GM19467 (cell line): Measurements from ENCODE around the gene RORC.
"Not testable (repeated sequence)": the region's sequence is repeated elsewhere in the genome, so short reads cannot be mapped to it uniquely, and the experiment has no call there.

Experiments
- ATAC-seq: cut with Tn5 transposase; IDR thresholded peaks from one replicate; pipeline ENCODE4 v1.9.1; 2021; ENCODE audit warnings: mild to moderate bottlenecking, moderate library complexity; ENCODE audit not compliant: unreplicated experiment

RORC gene

GRCh38 chr1:151807131-151807530 lies 24.5 kb downstream of the RORC start:
- no peak for ATAC-seq

DNA sequence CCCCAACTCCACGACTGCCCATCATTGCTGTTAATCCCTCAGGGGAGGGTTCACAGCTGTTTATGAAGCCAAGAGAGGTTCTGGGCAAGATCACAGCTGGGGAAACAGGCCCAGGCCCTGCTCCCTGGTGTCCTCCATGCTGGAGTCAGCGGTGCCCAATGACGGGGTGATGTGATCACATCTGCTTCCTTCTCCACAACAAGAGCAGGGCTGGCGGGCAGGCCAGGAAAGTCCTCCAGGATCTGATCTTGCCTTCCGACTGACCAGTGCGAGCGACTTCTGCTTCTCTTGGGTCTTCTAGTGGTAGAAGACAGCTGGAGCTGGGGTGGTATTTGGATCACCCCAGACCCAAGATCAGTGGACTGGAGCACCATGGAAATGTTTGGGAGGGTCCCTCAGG lies 25.4 kb downstream of the RORC start:
- no peak for ATAC-seq

DNA sequence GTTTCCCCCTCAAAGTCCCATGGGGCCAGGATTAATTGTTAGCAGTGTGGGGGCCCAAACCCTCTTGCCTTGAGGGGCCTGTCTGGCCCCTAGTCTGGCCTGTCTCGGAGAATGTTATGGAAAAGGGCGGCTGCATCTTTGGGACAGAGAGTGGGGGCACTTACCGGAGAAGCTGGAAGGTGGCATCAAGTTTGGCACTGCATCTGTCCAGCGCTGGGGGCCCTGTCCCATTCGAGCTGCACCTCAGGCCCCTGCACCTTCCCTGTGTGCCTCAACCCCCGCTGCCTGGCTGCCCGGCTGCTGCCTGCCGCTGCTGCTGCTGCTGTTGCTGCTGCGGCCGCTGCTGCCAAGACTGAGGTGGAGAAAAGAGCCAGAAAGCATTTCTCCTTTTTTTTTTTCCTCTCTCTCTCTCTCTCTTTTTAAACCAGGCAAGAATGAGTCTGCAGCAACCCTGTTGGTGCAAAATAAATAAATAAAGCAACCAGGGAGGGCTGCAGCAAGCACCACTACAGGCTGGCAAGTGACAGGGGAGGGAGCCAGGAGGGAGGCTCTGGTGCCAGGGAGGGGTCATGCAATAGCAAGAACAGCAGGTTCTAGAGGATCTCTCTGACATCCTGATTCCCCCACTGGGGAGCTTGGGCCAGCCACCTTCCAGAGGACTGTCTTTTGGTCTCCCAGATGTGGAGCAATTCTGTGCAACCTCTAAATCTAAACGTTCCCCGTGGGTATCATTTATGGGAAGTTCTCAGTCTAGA lies 26.4 kb downstream of the RORC start, which contains the start of gene LINGO4:
LINGO4 (minus strand) TSS at position 354 of the 755 bp plus-strand sequence. CDS start 2,715 bp downstream, outside the sequence.
- ATAC-seq = no peak

GRCh38 chr1:151803915-151804314 lies 27.7 kb downstream of the RORC start:
- no peak for ATAC-seq

DNA sequence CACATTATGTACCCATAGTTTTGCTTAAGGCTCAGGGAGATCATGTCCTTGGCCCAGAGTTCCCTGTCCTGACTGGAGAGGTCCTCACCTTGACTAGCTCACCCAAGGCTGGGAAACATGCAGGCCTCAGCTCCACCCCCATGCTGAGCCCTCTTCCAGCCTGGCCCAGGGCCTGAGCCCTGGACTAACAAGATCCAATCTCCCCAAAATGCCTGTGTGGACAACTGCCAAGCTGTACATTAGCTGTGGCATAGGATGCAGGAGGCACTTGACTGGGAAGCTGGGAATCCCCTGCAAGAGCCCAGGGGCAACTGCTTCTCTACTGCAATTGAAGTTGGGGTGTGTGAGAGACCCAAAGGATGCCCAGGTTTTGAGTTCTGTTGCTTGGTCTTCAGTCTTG lies 28.4 kb downstream of the RORC start:
- ATAC-seq = no peak

- no peak for ATAC-seq
These were observed 29.2 kb downstream of the RORC start for GRCh38 chr1:151802372-151802771.

DNA sequence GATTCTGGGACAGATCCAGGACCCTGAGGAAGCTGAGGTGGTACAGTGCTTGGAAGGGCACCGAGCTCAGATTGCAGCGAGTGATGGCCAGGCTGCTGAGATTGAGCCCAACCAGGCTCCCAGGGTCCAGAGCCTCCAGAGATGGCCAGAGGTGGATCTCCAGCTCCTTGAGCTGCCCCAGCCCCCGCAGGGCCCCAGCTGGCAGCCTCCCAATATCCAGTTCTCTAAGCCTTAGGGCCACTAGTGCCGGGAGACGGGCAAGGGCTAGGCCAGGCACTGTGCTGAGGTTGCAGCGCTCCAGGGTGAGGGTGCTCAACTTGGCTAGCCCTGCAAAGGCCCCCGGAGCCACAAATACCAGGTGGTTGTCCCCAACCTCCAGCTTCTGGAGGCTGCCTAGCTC lies 29.8 kb downstream of the RORC start:
- ATAC-seq = no peak

DNA sequence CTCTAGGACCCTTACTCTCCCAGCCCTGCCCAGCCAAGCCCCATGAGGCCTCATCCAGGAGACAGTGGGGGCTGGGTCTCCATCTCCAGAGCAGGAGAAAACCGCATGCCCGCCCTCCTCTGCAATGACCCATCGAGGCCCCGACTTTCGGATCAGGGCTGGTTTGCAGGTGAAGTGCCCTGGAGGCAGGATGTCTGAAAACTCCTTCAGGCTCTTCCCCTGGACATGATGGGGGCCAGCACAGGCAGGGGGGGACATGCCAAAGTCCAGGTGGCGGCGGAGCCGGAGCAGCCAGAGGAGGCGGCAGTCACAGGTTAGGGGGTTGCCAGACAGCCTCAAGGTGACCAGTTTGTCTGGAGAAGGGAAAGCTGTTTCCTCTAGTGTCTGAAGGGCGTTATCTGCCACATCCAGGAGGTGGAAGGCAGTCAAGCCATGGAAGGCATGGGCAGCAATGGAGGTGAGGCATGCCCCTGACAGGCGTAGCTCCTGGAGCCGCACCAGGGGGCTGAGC lies 30.2 kb downstream of the RORC start:
- no peak for ATAC-seq

GRCh38 chr1:151800830-151801229 lies 30.8 kb downstream of the RORC start:
- ATAC-seq = no peak

DNA sequence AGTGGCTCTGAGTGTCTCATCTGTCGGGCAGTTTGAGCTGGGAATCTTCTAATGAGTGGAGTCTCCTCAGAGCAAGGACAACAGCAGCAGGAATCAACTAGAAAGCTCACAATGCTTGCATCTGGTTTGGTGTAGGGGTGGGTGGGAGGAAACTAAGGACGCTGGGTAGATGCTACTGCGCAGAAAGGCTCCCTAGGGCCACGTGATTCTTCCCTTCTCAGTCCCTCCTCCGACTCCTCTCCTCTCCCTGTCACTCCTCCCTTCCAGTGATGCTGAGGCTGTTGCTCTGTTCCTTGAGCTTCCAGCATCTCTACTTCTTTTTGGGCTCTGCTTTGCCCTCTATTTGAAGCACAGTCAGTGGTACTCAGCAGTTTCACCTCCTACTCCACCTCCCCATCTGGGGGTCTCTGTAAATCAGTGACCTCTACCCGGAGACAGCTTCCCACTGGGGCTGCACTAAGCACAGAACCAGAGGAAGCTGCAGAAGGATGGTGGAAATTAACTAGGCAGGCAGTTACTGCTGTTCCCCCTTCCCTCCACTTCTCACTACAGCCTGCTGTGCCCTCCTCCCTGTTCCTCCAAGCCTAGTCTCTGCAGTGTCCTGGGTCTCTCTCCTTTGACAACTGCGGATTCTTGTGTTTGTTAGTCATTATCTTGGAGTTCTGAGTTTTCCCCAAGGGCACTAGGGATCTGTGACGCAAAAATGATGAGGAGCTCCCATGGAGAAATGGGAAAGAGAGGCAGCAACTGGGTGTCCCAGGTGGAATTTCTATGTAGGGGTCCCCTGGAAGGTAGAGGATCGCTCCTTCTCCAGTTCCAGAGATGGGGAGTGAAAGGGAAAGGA lies 32.2 kb downstream of the RORC start:
- no peak for ATAC-seq

DNA sequence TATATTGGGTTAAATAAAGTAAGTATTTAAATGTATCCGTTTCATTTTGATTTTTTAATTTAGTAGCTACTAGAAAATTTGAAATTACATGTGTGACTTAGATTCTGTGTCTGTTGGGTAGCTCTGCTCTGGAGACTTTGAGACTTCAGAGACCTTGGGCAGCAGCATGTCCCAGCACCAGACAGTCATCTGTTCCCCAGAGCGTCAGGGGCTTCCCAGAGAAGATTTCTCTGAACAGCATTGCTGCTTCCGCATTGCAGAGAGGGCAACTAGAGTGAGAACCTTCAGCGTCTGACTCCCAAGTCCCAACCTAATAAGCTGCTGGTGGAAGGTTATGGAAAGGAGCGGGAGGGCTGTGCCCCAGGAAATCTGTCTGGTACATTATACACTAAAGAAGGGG lies 33.0 kb downstream of the RORC start:
- no peak for ATAC-seq

DNA sequence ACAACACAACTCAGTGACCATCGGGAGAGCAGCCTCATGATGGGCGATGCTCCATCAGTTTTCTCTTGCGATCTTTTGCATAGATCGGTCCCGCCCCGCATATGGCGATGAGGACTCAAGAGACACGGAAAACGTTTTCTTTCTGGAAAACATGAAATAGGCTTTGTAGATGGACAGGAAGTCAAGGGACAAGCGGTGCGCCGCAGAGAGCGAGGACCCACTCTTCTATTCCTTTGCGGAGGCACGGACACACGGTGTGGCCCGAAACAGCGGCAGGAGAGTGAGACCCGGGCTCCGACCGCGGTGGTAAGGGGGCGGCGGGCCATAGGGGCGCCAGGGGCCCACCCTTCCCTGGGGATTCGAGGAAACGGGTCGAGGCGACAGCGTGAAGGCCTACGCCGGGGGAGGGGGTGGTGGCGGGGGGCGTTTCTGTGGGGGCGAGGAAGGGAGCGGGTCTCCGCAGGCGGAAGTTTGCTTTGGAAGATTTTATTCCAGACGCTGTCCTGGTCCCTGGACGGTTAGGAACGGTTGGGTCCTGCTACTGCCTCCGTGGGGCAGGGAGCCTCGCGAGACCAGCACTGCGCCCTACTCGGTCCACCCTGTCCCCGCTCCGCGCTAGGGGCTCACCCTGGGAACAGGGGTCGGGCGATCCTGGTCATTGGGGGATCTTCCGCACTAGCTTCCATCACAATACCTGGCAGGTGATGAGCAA lies 40.5 kb downstream of the RORC start:
- no peak for ATAC-seq

GRCh38 chr1:151790071-151790939 lies 41.3 kb downstream of the RORC start, which contains the start of gene TDRKH:
Gene TDRKH, minus strand, starts transcription at chr1:151790500. Its CDS starts 7,478 bp downstream, at chr1:151783022.
- peak; percentile 93 for ATAC-seq

DNA sequence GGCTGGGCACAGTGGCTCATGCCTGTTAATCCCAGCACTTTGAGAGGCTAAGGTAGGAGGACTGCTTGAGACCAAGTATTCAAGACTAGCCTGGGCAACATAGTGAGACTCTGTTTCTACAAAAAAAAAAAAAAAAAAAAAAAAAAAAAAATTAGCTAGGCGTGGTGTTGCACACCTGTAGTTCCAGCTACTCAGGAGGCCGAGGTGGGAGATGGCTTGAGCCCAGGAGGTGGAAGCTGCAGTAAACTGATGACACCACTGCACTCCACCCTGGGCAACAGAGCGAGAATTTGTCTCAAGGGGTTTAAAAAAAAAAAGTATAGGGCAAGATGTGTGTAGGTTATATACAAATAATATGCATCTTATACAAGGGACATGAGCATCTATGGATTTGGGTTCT lies 43.9 kb downstream of the RORC start:
- no peak for ATAC-seq

DNA sequence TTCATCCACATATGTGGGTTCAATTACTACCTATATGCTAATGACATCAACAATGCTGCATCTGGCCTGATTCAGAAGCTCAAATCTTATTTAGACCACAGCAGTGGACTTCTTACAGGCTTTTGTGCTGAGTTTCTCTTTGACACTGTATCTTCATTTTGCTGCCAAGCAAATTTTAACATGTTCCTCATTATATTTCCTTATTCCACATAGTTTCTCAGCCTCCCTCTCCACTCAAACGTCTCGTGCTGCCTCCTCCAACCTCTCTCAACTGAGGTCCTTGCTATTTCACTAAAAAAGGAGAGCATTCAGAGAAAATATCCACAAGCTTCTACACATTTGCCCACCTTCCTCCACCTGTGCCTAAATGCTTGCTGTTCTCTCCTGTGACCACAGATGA lies 47.8 kb downstream of the RORC start:
- ATAC-seq = no peak

- no peak for ATAC-seq
These were observed 48.9 kb downstream of the RORC start for GRCh38 chr1:151782741-151783140.

GRCh38 chr1:151782026-151782425 lies 49.6 kb downstream of the RORC start:
- ATAC-seq = not testable (repeated sequence)

DNA sequence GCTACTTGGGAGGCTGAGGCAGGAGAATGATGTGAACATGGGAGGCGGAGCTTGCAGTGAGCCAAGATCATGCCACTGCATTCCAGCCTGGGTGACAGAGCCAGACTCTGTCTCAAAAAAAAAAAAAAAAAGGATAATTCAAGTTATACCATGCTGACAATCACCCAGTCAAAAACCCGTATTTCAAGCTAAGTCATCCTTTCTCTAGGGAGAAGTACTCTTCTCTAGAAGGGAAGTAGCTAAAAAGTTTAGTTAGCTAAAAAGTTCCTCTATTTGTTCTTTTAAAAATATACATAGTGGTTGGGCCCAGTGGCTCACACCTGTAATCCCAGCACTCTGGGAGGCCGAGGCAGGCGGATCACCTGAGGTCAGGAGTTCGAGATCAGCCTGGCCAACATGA lies 50.9 kb downstream of the RORC start:
- ATAC-seq = not testable (repeated sequence)

DNA sequence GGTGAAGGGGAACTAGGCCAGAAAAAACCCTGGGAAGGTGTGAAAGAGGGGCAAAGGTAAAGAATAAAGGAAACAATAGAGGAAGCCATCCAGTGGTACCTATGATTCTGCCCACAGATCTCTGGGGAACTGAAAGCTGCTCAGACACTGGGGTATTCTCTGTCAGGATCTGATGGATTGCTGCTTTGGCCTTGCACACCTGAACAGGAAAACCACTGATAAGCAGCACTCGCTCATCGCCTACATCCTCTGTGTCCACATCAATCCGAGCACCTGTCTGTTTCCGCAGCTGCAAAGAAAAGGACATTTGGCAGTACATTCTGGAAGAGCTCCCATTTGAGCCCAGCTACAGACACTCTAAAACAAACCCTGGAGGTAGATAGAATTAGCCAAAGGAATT lies 51.8 kb downstream of the RORC start:
- ATAC-seq = no peak

GRCh38 chr1:151777317-151777716 lies 54.3 kb downstream of the RORC start:
- no peak for ATAC-seq
